ENCODE measurements around the gene DLEC1. TPM values are rescaled to one million over a fixed set of nuclear protein-coding genes. Genes with fewer than 3 reads are reported as not detected.
A peak's percentile ranks its signal among the peaks of the same experiment; 100 is the strongest.

Gene DLEC1
- polyA plus RNA-seq, 1 donor from 2014 or later, result 0.28 TPM

GRCh38 chr3:38117748-38118420 is 78.9 kb downstream of the DLEC1 start:
- Mint-ChIP-seq H3K27me3 (peaks cover 2% of the 10 kb centered on the region), H3K27ac (no peak overlapping the region), H3K4me3 (no peak overlapping the region), H3K36me3 (peaks cover 5% of the 10 kb centered on the region), H3K9me3 (no peaks in the 10 kb centered on the region), H3K4me1 (peaks cover 0 to 20% (median 11%) of the 10 kb centered on the region in 3 donors)

DNA sequence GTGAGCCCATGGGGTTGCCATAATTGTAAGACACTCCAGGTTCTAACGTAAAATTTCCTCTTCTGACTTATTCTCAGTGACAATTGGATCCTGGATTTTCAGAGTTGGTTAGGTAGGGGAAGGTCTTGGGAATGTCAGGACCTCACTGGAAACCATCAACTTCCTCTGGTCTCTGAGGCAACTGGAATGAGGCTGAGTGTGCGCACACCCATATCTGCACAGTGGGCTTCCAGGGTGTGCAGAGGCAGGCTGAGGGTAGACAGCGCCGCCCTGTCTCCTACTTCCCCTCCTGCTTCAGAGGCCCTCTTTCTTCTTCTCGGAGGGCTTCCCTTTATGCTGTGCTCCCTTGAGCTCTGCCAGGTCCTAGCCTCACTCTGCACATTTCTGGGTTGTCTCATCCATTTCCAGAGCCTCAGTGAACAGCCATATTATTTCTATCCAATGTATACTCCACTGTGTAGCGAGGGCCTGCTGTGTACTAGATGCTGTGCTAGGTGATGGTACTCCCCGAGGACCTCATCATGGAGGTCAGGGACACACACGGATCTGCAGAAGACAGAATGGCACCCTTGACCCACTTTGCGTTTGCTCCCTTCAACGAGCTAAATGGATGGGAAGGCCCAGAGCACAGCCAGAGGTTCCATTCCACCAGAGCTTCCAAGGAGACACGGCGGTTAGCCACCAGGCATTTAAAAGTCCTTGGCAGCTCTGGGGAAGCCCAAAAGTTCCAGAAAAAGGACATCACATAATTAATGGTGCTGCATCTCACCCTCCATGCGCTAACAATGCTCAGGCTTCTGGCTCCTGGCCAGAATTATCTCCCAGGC is 79.6 kb downstream of the DLEC1 start:
- Mint-ChIP-seq H3K4me1 (peaks cover 0 to 20% (median 11%) of the 10 kb centered on the region in 3 donors), H3K27me3 (peaks cover 2% of the 10 kb centered on the region), H3K27ac (peak overlapping the region in 1 of 3 donors; percentile 52), H3K36me3 (peaks cover 7% of the 10 kb centered on the region), H3K4me3 (no peak overlapping the region), H3K9me3 (no peaks in the 10 kb centered on the region)

- Mint-ChIP-seq H3K9me3 (no peaks in the 10 kb centered on the region), H3K36me3 (peaks cover 9% of the 10 kb centered on the region), H3K27me3 (peaks cover 2% of the 10 kb centered on the region), H3K4me3 (no peak overlapping the region), H3K27ac (peak overlapping the region in 1 of 3 donors; percentile 52), H3K4me1 (peaks cover 0 to 20% (median 11%) of the 10 kb centered on the region in 3 donors)
Observed at GRCh38 chr3:38119248-38119544, 80.2 kb downstream of the DLEC1 start.

DNA sequence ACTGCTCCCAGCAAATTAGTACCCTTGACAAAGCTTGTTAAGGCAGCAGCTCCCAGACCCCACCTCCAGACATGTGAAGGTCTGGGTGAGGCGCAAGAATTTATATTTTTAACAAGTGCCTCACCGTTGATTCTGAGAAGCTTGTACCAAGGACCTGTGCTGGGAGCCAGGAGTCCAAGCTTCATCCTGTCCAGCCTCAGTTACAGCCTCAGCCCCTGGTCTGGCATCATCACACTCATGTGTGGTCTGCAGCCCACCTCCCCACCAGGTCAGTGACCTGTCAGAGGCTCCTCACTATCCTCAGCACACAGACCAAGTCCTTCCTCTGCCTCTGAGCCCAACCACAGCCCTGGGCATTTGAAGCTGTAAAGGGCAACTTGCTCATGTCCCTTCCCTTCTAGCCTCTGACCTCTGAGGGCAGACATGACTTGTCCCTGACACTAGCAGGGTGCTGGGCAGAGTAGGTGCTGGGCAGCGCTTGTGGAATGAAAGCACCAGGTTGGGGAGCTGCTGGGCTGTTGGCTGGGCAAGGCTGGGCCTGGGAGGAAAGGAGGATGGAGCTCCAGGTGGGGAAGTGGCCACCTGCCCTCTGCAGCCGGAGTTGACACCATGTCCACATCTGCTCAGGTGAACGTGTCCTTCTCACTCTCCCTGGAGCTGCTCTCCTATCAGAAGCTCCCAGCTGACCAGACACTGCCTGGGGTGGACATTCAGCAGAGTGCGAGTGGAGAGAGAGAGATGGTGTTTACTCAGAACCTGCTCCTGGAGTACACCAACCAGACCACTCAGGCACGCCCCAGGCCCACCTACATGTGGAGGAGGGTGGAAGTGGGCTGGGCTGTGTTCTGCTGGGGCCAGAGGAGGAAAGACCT is 81.0 kb downstream of the DLEC1 start:
- H3K4me3 Mint-ChIP-seq, result no peak overlapping the region
- H3K27me3 Mint-ChIP-seq, result peaks cover 2% of the 10 kb centered on the region
- H3K4me1 Mint-ChIP-seq, result peaks cover 0 to 15% (median 8%) of the 10 kb centered on the region in 3 donors
- H3K36me3 Mint-ChIP-seq, result peaks cover 9% of the 10 kb centered on the region
- no peak overlapping the region for H3K27ac Mint-ChIP-seq
- no peaks in the 10 kb centered on the region for H3K9me3 Mint-ChIP-seq

- no peaks in the 10 kb centered on the region for H3K27me3 Mint-ChIP-seq
Observed at GRCh38 chr3:38120693-38121450, 81.9 kb downstream of the DLEC1 start.

GRCh38 chr3:38121451-38121831 is 82.4 kb downstream of the DLEC1 start:
- Mint-ChIP-seq H3K27ac (peak overlapping the region in 1 of 3 donors; percentile 19), H3K27me3 (no peaks in the 10 kb centered on the region), H3K36me3 (peaks cover 9% of the 10 kb centered on the region), H3K4me1 (peaks cover 0 to 6% (median 0%) of the 10 kb centered on the region in 3 donors), H3K4me3 (no peak overlapping the region), H3K9me3 (no peaks in the 10 kb centered on the region)

More at GRCh38 chr3:38120693-38121450, 81.9 kb downstream of the DLEC1 start:
- Mint-ChIP-seq H3K9me3 (no peaks in the 10 kb centered on the region), H3K36me3 (peaks cover 9% of the 10 kb centered on the region), H3K4me3 (no peak overlapping the region), H3K4me1 (peaks cover 0 to 8% (median under 1%) of the 10 kb centered on the region in 3 donors), H3K27ac (no peak overlapping the region)

- Mint-ChIP-seq H3K9me3 (no peaks in the 10 kb centered on the region), H3K27ac (peak overlapping the region in 1 of 3 donors; percentile 19), H3K4me1 (peaks cover 0 to 6% (median 0%) of the 10 kb centered on the region in 3 donors), H3K27me3 (no peaks in the 10 kb centered on the region), H3K4me3 (no peak overlapping the region), H3K36me3 (peaks cover 9% of the 10 kb centered on the region)
Observed at GRCh38 chr3:38121832-38122461, 82.9 kb downstream of the DLEC1 start.

GRCh38 chr3:38122712-38123290 is 83.8 kb downstream of the DLEC1 start:
- Mint-ChIP-seq H3K4me1 (peaks cover 0 to 6% (median 0%) of the 10 kb centered on the region in 3 donors), H3K27me3 (no peaks in the 10 kb centered on the region), H3K36me3 (peaks cover 9% of the 10 kb centered on the region), H3K4me3 (no peak overlapping the region), H3K9me3 (no peaks in the 10 kb centered on the region), H3K27ac (no peak overlapping the region)

GRCh38 chr3:38124324-38125122 is 85.5 kb downstream of the DLEC1 start:
- peaks cover 7% of the 10 kb centered on the region for H3K36me3 Mint-ChIP-seq
- H3K27me3 Mint-ChIP-seq, result no peaks in the 10 kb centered on the region

GRCh38 chr3:38125305-38126120 is 86.5 kb downstream of the DLEC1 start:
- H3K27ac Mint-ChIP-seq, result no peak overlapping the region
- H3K4me1 Mint-ChIP-seq, result peaks cover 2 to 3% (median 2%) of the 10 kb centered on the region in 3 donors
- no peaks in the 10 kb centered on the region for H3K27me3 Mint-ChIP-seq
- H3K9me3 Mint-ChIP-seq, result no peaks in the 10 kb centered on the region
- peaks cover 7% of the 10 kb centered on the region for H3K36me3 Mint-ChIP-seq
- no peak overlapping the region for H3K4me3 Mint-ChIP-seq

More at GRCh38 chr3:38124324-38125122, 85.5 kb downstream of the DLEC1 start:
- H3K9me3 Mint-ChIP-seq, result no peaks in the 10 kb centered on the region
- H3K4me3 Mint-ChIP-seq, result no peak overlapping the region
- H3K4me1 Mint-ChIP-seq, result no peaks in the 10 kb centered on the region
- no peak overlapping the region for H3K27ac Mint-ChIP-seq

DNA sequence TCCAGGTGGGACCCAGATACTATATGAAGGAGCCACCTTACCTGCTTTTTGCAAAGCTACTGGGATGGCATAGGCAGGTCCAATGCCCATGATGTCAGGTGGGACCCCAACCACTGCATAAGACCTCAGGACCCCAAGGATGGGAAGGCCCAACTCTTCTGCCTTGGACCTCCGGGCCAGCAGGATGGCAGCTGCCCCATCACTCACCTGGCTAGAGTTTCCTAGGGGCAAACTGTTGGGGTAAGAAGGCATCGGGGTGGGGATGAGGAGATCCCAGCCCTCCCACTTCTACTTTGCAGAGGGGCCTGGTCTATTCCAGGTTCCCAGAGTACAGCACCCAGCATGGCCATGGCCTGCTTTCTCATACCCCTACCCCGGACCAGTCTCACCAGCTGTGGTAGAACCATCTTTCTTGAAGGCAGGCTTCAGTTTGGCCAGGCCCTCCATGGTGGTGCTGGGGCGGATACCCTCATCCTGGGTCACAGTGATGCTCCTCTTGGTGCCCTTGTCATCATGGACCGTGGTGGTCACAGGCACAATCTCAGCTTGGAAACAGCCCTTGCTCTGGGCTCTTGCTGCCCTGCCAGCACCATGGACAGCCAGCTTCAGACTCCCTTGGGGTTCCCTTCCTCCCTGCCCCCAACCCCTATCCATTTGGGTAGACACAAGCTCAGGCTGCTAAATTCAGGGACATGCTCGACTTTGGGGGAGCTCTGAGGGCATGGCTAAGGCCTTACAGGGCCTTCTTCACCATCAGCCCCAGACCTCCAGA is 87.3 kb downstream of the DLEC1 start:
- H3K9me3 Mint-ChIP-seq, result no peaks in the 10 kb centered on the region
- no peak overlapping the region for H3K4me3 Mint-ChIP-seq
- peaks cover 7% of the 10 kb centered on the region for H3K36me3 Mint-ChIP-seq
- H3K27ac Mint-ChIP-seq, result no peak overlapping the region
- H3K4me1 Mint-ChIP-seq, result peaks cover 3 to 7% (median 3%) of the 10 kb centered on the region in 3 donors
- no peaks in the 10 kb centered on the region for H3K27me3 Mint-ChIP-seq
